B cell (primary cell): ENCODE results near the gene PDZRN3. TPM values are rescaled to one million over a fixed set of nuclear protein-coding genes. Genes with fewer than 3 reads are reported as not detected.

Source experiments
- ATAC-seq: fragments of 200-7000 bp; cut with Tn5 transposase; one replicate; pipeline ENCODE4 v1.10.0; 2021; ENCODE audit warnings: low read depth, mild to moderate bottlenecking, moderate number of reproducible peaks, moderate library complexity
- CTCF ChIA-PET: fragments of 350-600 bp; sonication (Branson Sonifier 250); formaldehyde crosslinking; loops from one replicate; lab custom pipeline; 2021; ENCODE audit warnings: antibody characterized with exemption, inconsistent platforms; lab: Charles Lee
- POLR2A ChIA-PET: fragments of 350-600 bp; sonication (Branson Sonifier 250); formaldehyde crosslinking; loops from one replicate; lab custom pipeline; 2021; ENCODE audit warnings: antibody characterized with exemption; lab: Charles Lee
- DNase-seq: peaks from one replicate; pipeline ENCODE4 v3.0.0; 2013
- H2AFZ ChIP-seq: 2 replicates; pipeline ENCODE4 v1.6.1; 2012; ENCODE audit warnings: mild to moderate bottlenecking, low read depth, low read length; ENCODE audit not compliant: insufficient read depth, poor library complexity, severe bottlenecking
- H3K27ac ChIP-seq, 2 donors: 1 replicate in 1 of 2; 2 replicates in 1 of 2; pipeline ENCODE4 v1.5.1; 2012 to 2013; ENCODE audit warnings: low read length in 2 of 2, mild to moderate bottlenecking in 2 of 2, moderate library complexity in 1 of 2
- H3K27me3 ChIP-seq, 4 experiments: fragments of 200-600 bp in 1 of 4; sonication (generic) in 1 of 4; replicated peaks in 1 of 4; 1 replicate in 2 of 4; 2 replicates in 2 of 4; pipeline versions ENCODE4 v1.6.1 to v1.7.0; 2013 to 2016; ENCODE audit warnings: low read length in 3 of 4, mild to moderate bottlenecking in 2 of 4, mixed read lengths in 1 of 4, moderate library complexity in 1 of 4; ENCODE audit not compliant: insufficient read depth in 4 of 4, control insufficient read depth in 3 of 4; ENCODE audit errors: control extremely low read depth in 1 of 4
- H3K36me3 ChIP-seq, 2 experiments: replicated peaks in 1 of 2; 1 replicate in 1 of 2; 2 replicates in 1 of 2; pipeline versions ENCODE4 v1.6.1 to v1.7.1; 2013; ENCODE audit warnings: low read length in 1 of 2; ENCODE audit not compliant: insufficient read depth in 2 of 2, control insufficient read depth in 1 of 2; ENCODE audit errors: control extremely low read depth in 1 of 2, extremely low read depth in 1 of 2
- H3K4me1 ChIP-seq, 2 donors: fragments of 200-600 bp in 1 of 2; sonication (generic) in 1 of 2; 1 replicate in 1 of 2; 2 replicates in 1 of 2; pipeline versions ENCODE4 v1.5.1 to v1.6.1; 2013 to 2017; ENCODE audit warnings: low read length in 2 of 2; ENCODE audit not compliant: control insufficient read depth in 2 of 2, insufficient read depth in 2 of 2
- H3K4me2 ChIP-seq: replicated peaks from 2 replicates; pipeline ENCODE3; 2012; ENCODE audit warnings: mild to moderate bottlenecking, low read depth, low read length; ENCODE audit not compliant: poor library complexity, severe bottlenecking
- H3K4me3 ChIP-seq, 5 experiments: fragments of 200-600 bp in 1 of 5; sonication (generic) in 1 of 5; 1 replicate in 3 of 5; 2 replicates in 2 of 5; pipeline versions ENCODE4 v1.5.1 to v1.7.0; 2011 to 2016; ENCODE audit warnings: low read length in 4 of 5, mild to moderate bottlenecking in 4 of 5, low read depth in 2 of 5, control low read depth in 1 of 5, moderate library complexity in 1 of 5; ENCODE audit not compliant: insufficient read depth in 1 of 5; ENCODE audit errors: control extremely low read depth in 1 of 5, extremely low read depth in 1 of 5
- H3K79me2 ChIP-seq: fragments of 200-600 bp; sonication (generic); one replicate; pipeline ENCODE4 v1.6.0; 2016; ENCODE audit warnings: low read length; ENCODE audit not compliant: control insufficient read depth, insufficient read depth
- H3K9ac ChIP-seq: fragments of 200-600 bp; sonication (generic); 2 replicates; pipeline ENCODE4 v1.6.1; 2017; ENCODE audit warnings: mild to moderate bottlenecking, low read length, moderate library complexity
- H3K9me3 ChIP-seq, 3 donors: one replicate each; pipeline versions ENCODE4 v1.6.1 to v1.7.1; 2013; ENCODE audit warnings: low read length in 2 of 3; ENCODE audit not compliant: control insufficient read depth in 2 of 3, insufficient read depth in 1 of 3; ENCODE audit errors: control extremely low read depth in 1 of 3
- H4K20me1 ChIP-seq: 2 replicates; pipeline ENCODE4 v1.6.0; 2012; ENCODE audit warnings: mild to moderate bottlenecking, low read length; ENCODE audit not compliant: insufficient read depth, control insufficient read depth, poor library complexity, severe bottlenecking
- H3K27ac Mint-ChIP-seq: one replicate; pipeline ENCODE4 v1.8.0; 2021; ENCODE audit warnings: mixed read lengths
- H3K27me3 Mint-ChIP-seq: one replicate; pipeline ENCODE4 v1.8.0; 2021; ENCODE audit warnings: mixed read lengths
- H3K4me1 Mint-ChIP-seq: one replicate; pipeline ENCODE4 v1.8.0; 2021; ENCODE audit warnings: mixed read lengths
- H3K4me3 Mint-ChIP-seq: one replicate; pipeline ENCODE4 v1.8.0; 2021; ENCODE audit warnings: mixed read lengths
- H3K9me3 Mint-ChIP-seq: one replicate; pipeline ENCODE4 v1.8.0; 2022; ENCODE audit warnings: mixed read lengths; ENCODE audit not compliant: insufficient read depth
- CTCF ChIP-seq: fragments of 200-600 bp; IDR thresholded peaks from one replicate; pipeline ENCODE4 v1.8.0; 2022; ENCODE audit warnings: antibody characterized with exemption, mild to moderate bottlenecking
- EZH2 ChIP-seq: IDR thresholded peaks from 2 replicates; pipeline ENCODE4 v1.6.1; 2012; ENCODE audit warnings: borderline replicate concordance, low read depth, mild to moderate bottlenecking, moderate library complexity, low read length; ENCODE audit not compliant: insufficient read depth, poor library complexity, severe bottlenecking
- WGBS: methylation state at CpG from one replicate; pipeline ENCODE4 v1.1.5; 2013; ENCODE audit warnings: missing lambda C conversion rate; ENCODE audit not compliant: insufficient coverage; 5-methylcytosine and 5-hydroxymethylcytosine counted together
- intact Hi-C: fragments of 100-400 bp; cut with micrococcal nuclease; formaldehyde crosslinking; loops from one replicate; pipeline ENCODE4 v1.10.0; 2022
- polyA plus RNA-seq: library from polyadenylated mRNA; depleted of rRNA; stranded (reverse); fragments of >200 nt; gene quantifications from 2 replicates; pipeline ENCODE4 v1.2.3, GENCODE V29; 2012
- total RNA-seq, 2 donors: library from RNA; stranded (reverse); fragments of 120-200 nt in 1 of 2; gene quantifications; 1 replicate in 1 of 2; 2 replicates in 1 of 2; pipeline versions ENCODE4 v1.2.3 to v1.2.4, GENCODE V29; 2013 to 2022

PDZRN3 gene
- total and polyA plus RNA-seq, 2 donors (not counting 1 experiment from before 2014, with no cell fraction given): not detected

DNA sequence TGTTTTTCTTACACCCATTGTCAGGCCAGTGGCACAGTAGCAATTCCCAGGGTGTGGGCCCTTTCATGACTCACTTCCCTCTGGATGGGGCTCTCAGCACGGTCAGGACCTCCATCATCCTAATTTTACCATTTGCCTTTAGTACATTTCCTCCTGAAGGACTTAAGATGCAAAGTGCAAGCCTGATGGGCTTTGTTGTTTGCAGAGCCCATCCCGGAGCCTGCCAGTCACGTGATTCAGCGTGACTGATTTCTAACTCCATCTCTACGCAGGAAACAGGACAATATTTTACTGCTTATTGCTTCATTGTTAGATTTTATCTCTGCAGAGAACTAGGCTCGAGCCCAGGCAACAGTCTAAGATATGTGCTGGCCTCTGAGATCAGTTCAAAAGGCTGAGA is 223.7 kb downstream of the PDZRN3 start:
- no peaks in the 10 kb centered on the region for H3K36me3 ChIP-seq
- 17% methylated on average over 2 of the region's 6 CpGs for WGBS
- H3K27ac ChIP-seq: no peak overlapping the region
- ChIA-PET CTCF (no interaction called here), POLR2A (no interaction called here)
- H2AFZ ChIP-seq: no peak overlapping the region
- H3K4me2 ChIP-seq: no peak overlapping the region
- H3K27me3 ChIP-seq: no peaks in the 10 kb centered on the region
- peaks cover 2% of the 10 kb centered on the region for H3K9me3 Mint-ChIP-seq
- no peak overlapping the region for H3K9ac ChIP-seq
- intact Hi-C loops: no loop called here
- H3K4me3 Mint-ChIP-seq: no peak overlapping the region
- no peak overlapping the region for H3K4me3 ChIP-seq
- DNase-seq (no peak), ATAC-seq (no peak)
- TF ChIP-seq CTCF (no peak), EZH2 (no peak)
- H3K4me1 Mint-ChIP-seq: no peaks in the 10 kb centered on the region
- no peaks in the 10 kb centered on the region for H3K27me3 Mint-ChIP-seq
- no peaks in the 10 kb centered on the region for H3K4me1 ChIP-seq
- no peaks in the 10 kb centered on the region for H3K9me3 ChIP-seq
- H3K79me2 ChIP-seq: no peaks in the 10 kb centered on the region
- H3K27ac Mint-ChIP-seq: no peak overlapping the region
- H4K20me1 ChIP-seq: no peaks in the 10 kb centered on the region

GRCh38 chr3:73399666-73400253 is 225.0 kb downstream of the PDZRN3 start:
- H3K27me3 ChIP-seq: no peaks in the 10 kb centered on the region
- intact Hi-C loops: no loop called here
- H3K27ac ChIP-seq: no peak overlapping the region
- H3K4me3 ChIP-seq: no peak overlapping the region
- no peak overlapping the region for H3K4me3 Mint-ChIP-seq
- TF ChIP-seq EZH2 (no peak), CTCF (no peak)
- H2AFZ ChIP-seq: no peak overlapping the region
- no peaks in the 10 kb centered on the region for H3K4me1 ChIP-seq
- H3K9me3 Mint-ChIP-seq: peaks cover 2% of the 10 kb centered on the region
- no peaks in the 10 kb centered on the region for H3K27me3 Mint-ChIP-seq
- no peaks in the 10 kb centered on the region for H4K20me1 ChIP-seq
- no peaks in the 10 kb centered on the region for H3K79me2 ChIP-seq
- no peaks in the 10 kb centered on the region for H3K4me1 Mint-ChIP-seq
- H3K4me2 ChIP-seq: no peak overlapping the region
- CTCF ChIA-PET: no interaction called here
- no peaks in the 10 kb centered on the region for H3K9me3 ChIP-seq
- 100% methylated on average over 1 of the region's 3 CpGs for WGBS
- H3K36me3 ChIP-seq: no peaks in the 10 kb centered on the region
- ATAC-seq: no peak
- no peak overlapping the region for H3K27ac Mint-ChIP-seq
- POLR2A ChIA-PET: no interaction called here
- H3K9ac ChIP-seq: no peak overlapping the region
- no peak for DNase-seq
